NCI-H1694 (cell line): ENCODE measurements around the gene TNF.
"Not testable (repeated sequence)": the region's sequence is repeated elsewhere in the genome, so short reads cannot be mapped to it uniquely, and the experiment has no call there.

ENCODE experiments used
- DNase-seq: peaks from one replicate; lab custom pipeline; 2025; lab: John Stamatoyannopoulos, UW

TNF gene

DNA sequence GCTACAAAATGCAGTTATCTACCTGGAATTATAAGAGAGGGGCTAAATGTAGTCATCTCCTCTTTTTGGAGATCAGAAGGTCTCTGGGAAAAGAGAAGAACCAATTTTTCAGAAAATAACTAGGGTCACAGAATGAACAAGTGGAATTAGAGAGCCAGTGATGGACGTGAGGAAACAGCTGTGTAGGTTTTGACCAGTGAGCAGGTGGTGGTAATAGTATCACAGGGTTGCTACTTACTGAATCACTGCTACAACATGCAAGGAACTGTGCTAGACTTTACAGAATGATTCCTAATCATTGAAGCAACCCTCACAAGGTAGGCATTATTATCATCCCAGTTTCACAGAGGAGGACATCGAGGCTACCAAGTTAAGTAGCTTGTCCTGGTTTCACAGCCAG, 30.7 kb upstream of the TNF start:
- DNase-seq: no peak

DNA sequence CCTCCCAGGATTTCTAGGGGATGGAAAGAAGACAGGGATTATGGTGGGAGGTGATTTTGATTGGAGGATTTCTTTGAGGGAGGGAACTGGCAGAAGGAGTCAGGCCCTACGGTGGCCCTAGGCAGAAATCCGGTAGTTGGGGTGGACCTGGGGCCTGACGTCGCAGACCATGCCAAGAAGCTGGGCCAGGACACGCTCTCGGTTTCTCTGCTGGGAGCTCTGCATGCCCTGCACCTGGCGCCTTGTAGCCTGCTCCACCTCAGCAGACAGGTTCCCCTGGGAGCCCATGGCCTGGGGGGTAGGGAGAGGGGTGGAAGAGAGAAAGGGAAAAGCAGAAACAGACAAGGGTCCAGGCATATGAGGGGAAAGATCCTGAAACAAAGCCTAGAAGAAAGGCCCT, 30.1 kb upstream of the TNF start:
- DNase-seq: no peak

DNA sequence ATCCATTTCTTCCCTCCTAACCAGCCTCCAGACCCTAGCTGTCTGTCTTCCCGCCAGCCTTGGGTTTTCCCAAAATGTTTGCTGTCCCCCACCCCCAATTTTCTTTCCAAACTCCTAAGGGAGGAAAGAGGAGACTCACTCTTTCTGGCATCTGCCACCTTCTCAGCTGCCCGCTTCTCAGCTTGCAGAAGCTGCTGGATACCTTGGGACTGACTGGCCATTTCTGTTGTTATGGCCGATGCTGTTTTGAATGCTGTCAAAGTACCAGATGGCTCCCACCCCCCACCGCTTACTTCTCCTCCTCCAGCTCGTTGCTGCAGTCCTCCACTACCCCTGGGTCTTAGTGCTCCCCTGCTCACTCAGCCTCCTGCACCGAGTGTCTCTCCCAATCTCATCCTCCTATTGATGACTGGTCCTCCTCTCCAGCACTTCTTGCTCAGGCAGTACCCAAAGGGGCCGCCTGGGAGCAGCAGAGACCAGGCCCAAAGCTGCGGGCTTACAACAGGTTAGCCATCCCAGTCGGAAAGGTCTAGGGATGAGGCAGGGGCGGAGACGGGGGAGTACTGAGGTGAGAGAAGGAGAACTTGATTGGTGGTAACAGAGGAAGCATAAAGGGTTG, 28.9 kb upstream of the TNF start, which contains the start of gene ATP6V1G2:
Gene ATP6V1G2, minus strand, starts transcription at position 270 of the 619 bp plus-strand sequence. Its CDS starts 49 bp downstream, at position 221.
- peak; percentile 95 for DNase-seq

DNA sequence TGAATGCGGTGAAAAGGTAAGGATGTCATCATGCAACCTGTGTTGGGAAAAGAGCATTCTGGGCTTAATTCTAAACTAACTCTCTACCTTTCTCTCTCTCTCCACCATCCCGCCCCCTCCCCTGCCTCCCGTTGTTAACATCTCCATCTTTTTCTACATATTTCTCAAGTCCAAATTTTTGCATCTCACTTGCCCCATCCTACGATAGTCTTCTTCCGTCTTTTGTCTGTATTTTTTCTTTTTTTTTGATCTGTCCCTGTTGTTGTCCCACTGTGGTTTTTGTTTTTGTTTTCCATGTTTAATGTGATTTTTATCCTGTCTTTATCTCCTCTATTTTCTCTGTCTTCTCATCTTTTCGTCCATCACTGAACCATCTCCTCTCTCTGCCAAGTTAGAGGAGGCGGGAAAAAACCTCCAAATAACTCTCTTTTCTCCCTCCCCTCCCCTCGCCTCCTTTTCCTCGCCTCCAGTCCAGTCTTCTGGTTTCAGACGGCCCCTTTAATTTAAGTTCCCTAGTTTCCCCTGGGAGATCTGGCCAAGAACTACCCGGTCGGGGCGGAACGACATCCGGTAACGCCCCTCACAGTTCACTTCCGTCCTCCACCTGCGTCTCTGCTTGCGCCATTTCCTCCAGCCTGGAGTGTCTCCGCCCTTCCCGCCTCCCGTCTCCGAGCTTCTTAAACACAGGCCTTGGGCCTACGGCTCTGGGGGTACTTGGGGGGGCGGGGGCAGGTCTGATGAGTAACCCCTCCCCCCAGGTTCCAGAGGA, 28.2 kb upstream of the TNF start, which contains the start of gene NFKBIL1:
Gene NFKBIL1, plus strand, starts transcription at position 651 of the 769 bp plus-strand sequence. Its CDS starts 87 bp downstream, at position 738.
- peak; percentile 93 for DNase-seq

DNA sequence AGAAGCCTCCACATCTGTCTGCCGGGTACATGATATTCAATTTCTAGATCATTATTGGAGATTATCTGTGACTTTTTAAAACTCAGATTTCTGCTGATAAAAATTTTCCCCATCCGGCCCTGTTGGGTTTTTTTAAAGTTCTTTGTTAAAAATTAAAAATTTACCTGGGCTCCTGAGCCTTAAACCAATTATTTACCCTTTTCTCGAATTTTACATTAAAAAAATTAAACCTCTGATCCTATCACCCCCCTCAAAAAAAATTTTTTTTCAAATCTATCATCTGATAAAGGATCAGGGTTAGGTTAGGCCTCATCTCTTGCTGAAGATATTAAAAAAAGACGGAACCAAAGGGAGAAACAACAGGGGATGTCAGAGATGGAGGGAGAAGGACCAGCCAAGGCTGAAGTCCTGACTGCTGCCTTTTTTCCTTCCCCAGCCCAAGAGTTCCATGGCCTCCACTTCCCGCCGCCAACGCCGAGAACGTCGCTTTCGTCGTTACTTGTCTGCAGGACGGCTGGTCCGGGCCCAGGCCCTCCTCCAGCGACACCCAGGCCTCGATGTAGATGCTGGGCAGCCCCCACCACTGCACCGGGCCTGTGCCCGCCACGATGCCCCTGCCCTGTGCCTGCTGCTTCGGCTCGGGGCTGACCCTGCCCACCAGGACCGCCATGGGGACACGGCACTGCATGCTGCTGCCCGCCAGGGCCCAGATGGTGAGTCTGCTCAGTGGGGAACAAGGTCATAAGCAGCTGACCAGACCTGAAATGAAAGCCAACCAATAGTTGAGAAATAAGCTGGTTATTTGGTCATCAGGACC, 27.4 kb upstream of the TNF start:
- DNase-seq: no peak

DNA sequence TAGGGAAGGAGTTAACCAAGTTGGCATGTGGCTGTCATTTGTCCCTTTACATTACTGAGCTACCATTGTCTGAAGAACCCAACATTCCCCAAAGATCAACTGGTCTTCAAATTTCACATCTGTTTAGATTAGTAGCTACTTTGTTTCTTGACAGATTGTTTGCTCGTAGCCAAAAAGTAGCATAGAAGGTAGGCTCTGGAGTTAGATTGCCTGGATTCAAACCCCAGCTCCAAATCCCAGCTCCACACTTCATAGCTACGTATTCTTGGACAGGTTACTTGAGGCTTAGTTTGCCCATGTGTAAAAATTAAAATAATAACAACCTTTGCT, 26.9 kb upstream of the TNF start:
- no peak for DNase-seq

DNA sequence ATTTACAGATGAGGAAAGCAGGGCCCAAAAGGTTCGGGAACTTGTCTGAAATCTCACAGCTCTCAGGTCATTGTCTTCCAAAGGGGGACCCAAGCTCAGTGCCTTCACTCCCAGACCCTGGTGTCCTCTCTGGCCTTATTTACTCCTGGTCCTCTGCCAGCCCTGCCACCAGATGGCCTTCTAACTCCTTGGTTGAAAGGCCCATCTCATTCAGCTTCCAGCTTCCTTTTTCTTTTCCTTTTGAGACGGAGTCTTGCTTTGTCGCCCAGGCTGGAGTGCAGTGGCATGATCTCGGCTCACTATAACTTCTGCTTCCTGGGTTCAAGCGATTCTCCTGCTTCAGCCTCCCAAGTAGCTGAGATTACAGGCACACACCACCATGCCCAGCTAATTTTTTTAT, 24.0 kb upstream of the TNF start:
- DNase-seq: not testable (repeated sequence)

DNA sequence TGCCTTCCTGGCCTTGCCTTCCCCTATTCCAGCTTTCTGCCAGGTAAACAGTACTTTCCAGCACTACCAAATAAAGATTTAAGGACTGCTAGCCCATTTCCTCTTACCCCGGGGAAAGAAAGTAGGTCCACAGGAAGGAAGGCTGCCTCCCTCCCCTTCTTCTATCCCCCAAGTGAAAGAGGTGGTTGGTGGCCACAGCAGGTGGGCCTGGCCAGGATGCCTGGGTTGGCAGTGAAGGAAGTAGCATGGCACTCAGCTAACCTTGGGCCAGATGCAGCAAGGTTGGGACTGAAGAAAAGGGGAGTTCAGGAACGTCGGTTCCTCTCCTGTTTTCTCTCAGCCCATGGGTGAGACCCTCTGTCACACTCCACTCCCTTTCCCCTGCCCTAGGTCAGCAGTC, 19.1 kb upstream of the TNF start:
- DNase-seq: no peak

DNA sequence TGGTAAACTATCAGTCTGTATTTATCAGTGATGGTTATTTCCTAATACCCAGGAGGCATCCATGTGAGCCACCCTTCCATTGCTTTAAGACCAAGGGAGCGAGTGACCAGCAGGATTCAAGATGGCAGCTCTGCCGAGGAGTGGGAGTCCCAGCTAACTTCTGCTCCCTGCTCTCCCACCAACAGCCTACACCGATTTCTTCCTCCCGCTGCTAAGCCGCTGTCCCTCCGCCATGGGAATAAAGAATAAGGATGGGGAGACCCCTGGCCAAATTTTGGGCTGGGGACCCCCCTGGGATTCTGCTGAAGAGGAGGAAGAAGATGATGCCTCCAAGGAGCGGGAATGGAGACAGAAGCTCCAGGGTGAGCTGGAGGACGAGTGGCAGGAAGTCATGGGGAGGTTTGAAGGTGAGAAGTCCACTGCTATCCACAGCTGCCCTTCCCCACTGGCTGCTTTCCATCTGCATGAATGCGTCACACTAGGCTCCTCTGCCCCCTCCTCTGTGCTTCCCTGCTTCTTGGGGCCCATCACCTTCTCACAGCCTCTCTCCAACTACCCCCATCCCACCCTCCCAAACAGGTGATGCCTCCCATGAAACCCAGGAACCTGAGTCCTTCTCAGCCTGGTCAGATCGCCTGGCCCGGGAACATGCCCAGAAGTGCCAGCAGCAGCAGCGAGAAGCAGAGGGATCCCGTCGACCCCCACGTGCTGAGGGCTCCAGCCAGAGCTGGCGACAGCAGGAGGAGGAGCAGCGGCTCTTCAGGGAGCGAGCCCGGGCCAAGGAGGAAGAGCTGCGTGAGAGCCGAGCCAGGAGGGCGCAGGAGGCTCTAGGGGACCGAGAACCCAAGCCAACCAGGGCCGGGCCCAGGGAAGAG, 17.7 kb upstream of the TNF start:
- DNase-seq: no peak

DNA sequence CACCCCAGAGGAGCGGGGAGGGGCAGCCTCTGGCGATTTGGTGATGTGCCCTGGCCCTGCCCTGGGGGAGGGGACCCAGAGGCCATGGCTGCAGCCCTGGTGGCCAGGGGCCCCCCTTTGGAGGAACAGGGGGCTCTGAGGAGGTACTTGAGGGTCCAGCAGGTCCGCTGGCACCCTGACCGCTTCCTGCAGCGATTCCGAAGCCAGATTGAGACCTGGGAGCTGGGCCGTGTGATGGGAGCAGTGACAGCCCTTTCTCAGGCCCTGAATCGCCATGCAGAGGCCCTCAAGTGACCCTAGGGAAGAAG, 17.1 kb upstream of the TNF start:
- DNase-seq: no peak

DNA sequence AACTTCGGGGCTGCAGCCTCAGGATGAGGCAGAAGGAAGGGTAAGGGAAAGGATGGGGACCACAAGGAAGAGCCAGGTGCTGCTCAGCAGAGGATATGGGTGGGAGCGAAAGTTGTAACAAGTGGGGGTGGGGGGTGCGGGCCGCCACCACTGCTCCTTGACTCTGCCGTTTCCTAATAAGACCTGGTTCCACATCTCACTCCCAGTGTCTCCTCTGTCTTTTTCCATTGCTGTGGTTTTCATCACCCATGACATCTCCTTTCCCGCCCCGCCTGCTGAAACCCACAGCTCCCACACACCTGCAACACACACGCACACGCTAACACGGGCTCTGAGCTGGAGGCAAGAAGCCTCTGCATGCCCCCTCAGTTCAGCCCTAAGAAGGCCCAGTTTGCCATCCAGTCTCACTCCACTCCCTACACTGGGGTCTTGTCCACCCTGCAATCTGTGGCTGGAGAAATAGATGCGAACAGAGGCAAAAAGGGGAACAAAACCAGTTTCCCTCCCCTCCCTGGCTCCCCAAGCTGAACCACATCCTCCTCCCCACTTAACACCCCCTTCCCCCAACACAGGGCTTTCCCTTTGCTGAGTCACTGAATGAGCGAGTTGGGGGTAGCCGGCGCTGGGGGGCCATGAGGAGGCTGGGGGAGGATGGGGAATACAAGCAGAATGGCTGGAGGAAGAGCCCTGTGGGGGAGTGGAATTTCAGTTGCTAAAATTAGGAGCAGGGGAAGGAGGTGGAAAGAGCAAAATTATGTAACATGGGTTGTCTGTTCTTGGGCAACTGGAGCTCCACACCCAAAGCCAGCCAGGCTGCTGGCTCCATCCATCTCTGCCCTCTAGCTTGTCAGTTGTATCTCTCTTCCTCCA, 16.5 kb upstream of the TNF start:
- no peak for DNase-seq

DNA sequence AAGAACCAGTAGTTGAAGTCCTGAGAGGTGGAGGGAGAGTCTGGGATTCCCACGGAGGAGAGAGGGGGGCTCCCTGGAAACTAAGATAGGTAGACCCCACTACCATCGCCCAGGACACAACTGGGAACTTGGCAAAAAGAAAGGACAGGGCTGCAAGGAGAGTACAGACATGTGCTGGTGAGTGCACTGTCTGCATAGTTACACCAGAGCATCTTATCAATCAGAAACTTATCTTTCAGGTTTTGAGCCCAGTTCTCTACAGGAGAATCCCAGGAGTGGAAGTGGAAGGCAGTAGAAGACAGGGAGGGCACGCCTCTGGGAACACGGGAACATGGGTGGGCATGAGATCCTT, 15.8 kb upstream of the TNF start:
- no peak for DNase-seq

DNA sequence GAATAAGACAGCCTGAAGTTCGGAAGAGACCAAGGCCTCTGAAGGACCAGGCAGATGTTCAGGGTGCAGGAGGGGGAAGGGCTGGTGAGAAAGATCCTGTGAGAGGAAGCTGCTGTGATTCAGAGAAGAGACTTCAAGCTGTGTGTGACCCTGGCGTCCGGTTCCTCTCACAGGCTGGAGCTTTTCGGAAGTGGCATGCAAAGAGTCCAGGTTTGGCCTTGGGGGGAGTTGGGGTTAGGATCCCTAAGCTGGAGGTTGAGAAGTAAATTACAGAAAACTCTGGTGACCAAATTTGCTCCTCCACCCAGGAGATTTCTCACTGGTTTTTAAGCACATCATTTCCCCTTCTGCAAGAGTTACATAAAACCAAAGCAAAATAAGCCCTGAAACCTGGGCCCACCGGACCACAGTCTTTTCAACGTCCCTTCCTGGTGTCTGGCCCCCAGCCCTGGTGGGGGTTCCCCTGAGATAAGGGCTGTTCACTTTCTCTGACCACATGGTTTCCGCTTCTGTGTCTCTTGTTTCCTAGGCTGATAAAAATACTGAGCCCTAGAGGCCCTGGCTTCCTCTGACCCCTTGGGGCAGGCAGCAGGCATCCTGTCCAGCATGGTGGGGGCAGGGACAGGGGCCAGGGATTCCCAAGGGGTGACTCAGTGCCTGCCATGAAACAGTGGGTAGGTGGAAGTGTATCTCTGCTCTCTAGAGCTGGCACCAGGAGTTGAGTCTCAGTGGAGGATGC, 15.2 kb upstream of the TNF start:
- DNase-seq: no peak

DNA sequence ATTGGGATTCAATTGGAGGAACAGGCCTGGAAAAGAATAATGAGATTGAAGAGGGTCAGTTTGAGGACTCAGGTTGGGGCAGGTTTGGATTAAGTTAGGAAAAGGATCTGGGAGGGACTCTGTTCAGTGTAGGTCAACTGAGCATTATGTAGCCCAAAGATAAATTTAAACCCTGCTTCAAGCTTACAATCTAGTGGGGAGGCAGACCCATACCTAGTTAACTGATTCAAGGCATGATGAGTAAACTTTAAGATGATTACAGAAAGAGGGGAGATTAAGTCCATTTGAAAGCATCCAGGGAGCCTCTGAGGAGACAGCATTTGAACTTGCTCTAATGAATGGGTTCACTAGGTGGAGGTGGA, 14.7 kb upstream of the TNF start:
- DNase-seq: no peak

DNA sequence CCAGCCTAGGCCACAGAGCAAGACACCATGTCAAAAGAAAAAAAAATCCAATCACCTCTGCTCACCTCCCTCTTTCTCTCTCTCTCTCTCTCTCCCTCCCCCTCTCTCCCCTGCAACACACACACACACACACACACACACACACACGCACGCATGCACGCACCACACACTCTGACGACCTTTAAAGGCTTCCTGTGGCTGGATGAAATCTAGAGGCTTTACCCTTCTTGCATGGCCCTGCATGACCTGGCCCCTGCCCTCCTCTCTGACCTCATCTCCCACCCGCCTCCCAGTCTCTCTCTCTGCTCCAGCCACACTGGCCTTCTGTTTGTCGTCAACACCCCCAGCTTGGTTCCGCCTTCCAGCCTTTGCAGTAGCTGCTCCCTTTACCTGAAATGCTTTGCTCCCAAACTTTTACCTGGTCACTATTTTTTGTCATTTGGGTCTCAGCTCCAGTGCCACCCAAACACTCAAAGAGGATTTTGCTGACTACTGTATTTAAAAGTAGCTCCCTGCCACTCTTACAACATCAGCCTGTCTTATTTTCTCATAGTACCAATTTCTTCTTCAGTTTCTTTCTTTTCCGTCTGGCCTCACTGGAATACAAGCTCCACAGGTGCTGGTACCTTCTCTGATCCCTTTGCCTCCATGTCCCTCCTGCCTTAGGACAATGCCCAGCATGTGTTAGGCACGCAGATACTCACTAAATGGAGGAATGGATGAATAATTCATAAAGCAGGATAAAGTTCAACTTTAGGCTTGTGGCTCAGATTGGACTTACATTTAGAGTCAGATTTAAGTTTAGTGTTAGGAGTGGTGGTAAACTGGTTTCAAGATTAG, 7.6 kb upstream of the TNF start:
- DNase-seq: no peak

DNA sequence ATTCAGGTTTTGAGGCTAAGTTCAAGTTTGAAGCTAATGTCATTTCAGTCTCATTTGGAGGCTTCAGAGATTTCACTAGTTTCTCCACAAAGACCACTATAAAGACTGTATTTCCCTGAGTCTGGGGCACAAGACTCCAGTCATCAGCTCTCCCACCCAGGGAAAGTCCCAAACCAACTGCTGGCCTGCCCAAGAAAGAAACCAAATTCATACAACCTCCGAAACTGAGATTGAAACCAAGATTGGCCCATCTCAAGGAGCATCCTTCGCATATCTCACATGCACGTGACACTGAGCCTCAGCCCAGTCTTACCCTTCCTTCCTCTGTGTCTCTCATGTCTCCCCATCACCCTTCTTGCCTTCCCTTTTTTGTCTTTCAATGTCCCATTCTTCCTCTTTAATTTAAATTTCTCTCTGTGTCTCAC, 6.8 kb upstream of the TNF start:
- no peak for DNase-seq

DNA sequence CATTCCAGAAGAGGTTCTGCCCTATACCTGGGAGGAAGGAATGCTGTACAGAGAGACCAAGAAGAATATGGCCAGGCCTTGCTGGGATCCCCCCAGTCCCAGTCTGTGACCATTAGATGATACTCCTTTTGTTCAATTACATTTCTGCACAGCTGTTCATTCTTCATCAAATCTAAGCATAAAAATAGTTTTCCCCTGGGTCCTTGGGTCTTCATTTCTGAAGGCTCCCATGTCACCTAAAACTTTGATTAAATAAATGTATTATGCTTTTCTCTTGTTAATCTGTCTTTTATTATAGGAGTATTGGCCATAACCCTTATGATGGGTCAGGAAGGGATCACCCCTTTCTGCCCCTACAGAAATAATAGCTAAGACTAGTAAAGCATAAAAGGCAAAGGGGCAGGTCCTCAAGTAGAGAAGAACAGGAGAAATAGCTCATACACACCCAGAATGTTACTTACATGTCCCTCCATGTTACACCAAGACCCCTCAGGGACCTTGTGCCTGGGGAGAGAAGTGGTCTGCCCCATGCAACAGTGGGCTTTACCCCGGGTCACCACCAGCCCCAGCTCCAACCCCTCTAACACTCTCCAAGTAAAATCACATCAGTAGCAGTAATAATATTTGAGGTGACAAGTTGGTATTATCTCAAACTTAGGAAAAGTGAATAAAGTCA, 5.4 kb upstream of the TNF start:
- no peak for DNase-seq

DNA sequence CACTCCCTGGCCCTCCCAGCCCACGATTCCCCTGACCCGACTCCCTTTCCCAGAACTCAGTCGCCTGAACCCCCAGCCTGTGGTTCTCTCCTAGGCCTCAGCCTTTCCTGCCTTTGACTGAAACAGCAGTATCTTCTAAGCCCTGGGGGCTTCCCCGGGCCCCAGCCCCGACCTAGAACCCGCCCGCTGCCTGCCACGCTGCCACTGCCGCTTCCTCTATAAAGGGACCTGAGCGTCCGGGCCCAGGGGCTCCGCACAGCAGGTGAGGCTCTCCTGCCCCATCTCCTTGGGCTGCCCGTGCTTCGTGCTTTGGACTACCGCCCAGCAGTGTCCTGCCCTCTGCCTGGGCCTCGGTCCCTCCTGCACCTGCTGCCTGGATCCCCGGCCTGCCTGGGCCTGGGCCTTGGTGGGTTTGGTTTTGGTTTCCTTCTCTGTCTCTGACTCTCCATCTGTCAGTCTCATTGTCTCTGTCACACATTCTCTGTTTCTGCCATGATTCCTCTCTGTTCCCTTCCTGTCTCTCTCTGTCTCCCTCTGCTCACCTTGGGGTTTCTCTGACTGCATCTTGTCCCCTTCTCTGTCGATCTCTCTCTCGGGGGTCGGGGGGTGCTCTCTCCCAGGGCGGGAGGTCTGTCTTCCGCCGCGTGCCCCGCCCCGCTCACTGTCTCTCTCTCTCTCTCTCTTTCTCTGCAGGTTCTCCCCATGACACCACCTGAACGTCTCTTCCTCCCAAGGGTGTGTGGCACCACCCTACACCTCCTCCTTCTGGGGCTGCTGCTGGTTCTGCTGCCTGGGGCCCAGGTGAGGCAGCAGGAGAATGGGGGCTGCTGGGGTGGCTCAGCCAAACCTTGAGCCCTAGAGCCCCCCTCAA, 3.1 kb upstream of the TNF start, which contains the start of gene LTA:
Gene LTA, plus strand, starts transcription at position 249 of the 871 bp plus-strand sequence. Its CDS starts 454 bp downstream, at position 703.
- no peak for DNase-seq
